ENCODE measurements around the gene HDAC9. TPM values are rescaled to one million over a fixed set of nuclear protein-coding genes. Genes with fewer than 3 reads are reported as not detected.
"Not testable (repeated sequence)": the region's sequence is repeated elsewhere in the genome, so short reads cannot be mapped to it uniquely, and the experiment has no call there.

Gene HDAC9
- total RNA-seq, 1 experiment from 2014 or later = 7.7 TPM

- Histone ChIP-seq H3T11ph (ENCODE audit: low read length) (no peak overlapping the region), H4K20me1 (ENCODE audit: control insufficient read depth, insufficient read depth, insufficient read length) (no peaks in the 10 kb centered on the region), H4K5ac (ENCODE audit: insufficient read length, low read depth, low read length) (no peak overlapping the region), H3K23me2 (ENCODE audit: insufficient read length, low read depth, low read length, poor library complexity, severe bottlenecking) (no peaks in the 10 kb centered on the region), H2BK5ac (ENCODE audit: insufficient read length, low read length) (no peak overlapping the region), H3K79me2 (ENCODE audit: insufficient read depth, low read length) (no peaks in the 10 kb centered on the region), H3K4ac (ENCODE audit: low read depth, low read length) (no peak overlapping the region), H2BK12ac (ENCODE audit: insufficient read length, low read depth, low read length) (no peak overlapping the region), H3K9ac (ENCODE audit: extremely low read depth, insufficient read length, low read length) (no peak overlapping the region), H2BK120ac (ENCODE audit: low read depth, low read length, poor library complexity, severe bottlenecking) (no peak overlapping the region), H3K18ac (ENCODE audit: insufficient read length, low read depth, low read length) (no peak overlapping the region), H2BK15ac (ENCODE audit: low read depth, low read length) (peak overlapping the region; percentile 98), H3K27me3 (ENCODE audit: insufficient read depth, low read length) (no peaks in the 10 kb centered on the region), H2AFZ (ENCODE audit: low read length) (no peak overlapping the region), H2AK5ac (ENCODE audit: insufficient read length, low read length) (no peak overlapping the region), H3K79me1 (ENCODE audit: insufficient read depth, low read depth, low read length, poor library complexity, severe bottlenecking) (no peaks in the 10 kb centered on the region), H3K27ac (ENCODE audit: insufficient read length, low read depth, low read length) (no peak overlapping the region), H4K91ac (ENCODE audit: insufficient read length, low read depth, low read length) (no peak overlapping the region), H3K56ac (ENCODE audit: insufficient read length, low read depth, low read length) (no peak overlapping the region), H2BK20ac (ENCODE audit: low read depth, low read length, poor library complexity, severe bottlenecking) (no peak overlapping the region), H3K14ac (ENCODE audit: insufficient read depth, low read length) (no peak overlapping the region), H4K8ac (replicated peaks; ENCODE audit: insufficient read length, low read depth, low read length) (no peak overlapping the region), H3K4me1 (ENCODE audit: insufficient read depth, low read length) (no peaks in the 10 kb centered on the region), H3K9me3 (ENCODE audit: control insufficient read depth, low read depth, low read length) (no peaks in the 10 kb centered on the region), H3K23ac (ENCODE audit: insufficient read length, low read depth, low read length) (no peak overlapping the region), H3K4me2 (ENCODE audit: insufficient read depth, insufficient read length, low read length) (no peak overlapping the region)
- Mint-ChIP-seq H3K27me3 (ENCODE audit: low read depth) (no peaks in the 10 kb centered on the region), H3K9me3 (no peaks in the 10 kb centered on the region), H3K4me1 (no peaks in the 10 kb centered on the region), H3K27ac (no peak overlapping the region), H3K4me3 (no peak overlapping the region), H3K36me3 (ENCODE audit: insufficient read depth in 1 of 3, low read depth in 3 of 3) (no peaks in the 10 kb centered on the region)
- no peak for DNase-seq
- WGBS (ENCODE audit: extremely low coverage, insufficient read length, low lambda C conversion rate) = no CpG with 5 or more reads among the region's 18 CpGs
- TF ChIP-seq CTCF (conservative IDR thresholded peaks at IDR 0.05) = no peak
These were observed 231.7 kb downstream of the HDAC9 start for GRCh38 chr7:18727115-18727870.

GRCh38 chr7:18736012-18736411 is 240.5 kb downstream of the HDAC9 start:
- H3K79me2 ChIP-seq (ENCODE audit: insufficient read depth, low read length); H2BK120ac ChIP-seq (ENCODE audit: low read depth, low read length, poor library complexity, severe bottlenecking); H3K9ac ChIP-seq (ENCODE audit: extremely low read depth, insufficient read length, low read length); H3K27me3 ChIP-seq (ENCODE audit: insufficient read depth, low read length); H3K9me3 Mint-ChIP-seq; H2BK15ac ChIP-seq (ENCODE audit: low read depth, low read length); H3K23me2 ChIP-seq (ENCODE audit: insufficient read length, low read depth, low read length, poor library complexity, severe bottlenecking); H3K9me3 ChIP-seq (ENCODE audit: control insufficient read depth, low read depth, low read length); H3K4me1 ChIP-seq (ENCODE audit: insufficient read depth, low read length); H2BK5ac ChIP-seq (ENCODE audit: insufficient read length, low read length); H3K4me1 Mint-ChIP-seq; H2BK20ac ChIP-seq (ENCODE audit: low read depth, low read length, poor library complexity, severe bottlenecking); H3K4me3 Mint-ChIP-seq; H4K91ac ChIP-seq (ENCODE audit: insufficient read length, low read depth, low read length); H3K23ac ChIP-seq (ENCODE audit: insufficient read length, low read depth, low read length); H3K4ac ChIP-seq (ENCODE audit: low read depth, low read length); DNase-seq; H3K4me2 ChIP-seq (ENCODE audit: insufficient read depth, insufficient read length, low read length); H2BK12ac ChIP-seq (ENCODE audit: insufficient read length, low read depth, low read length); H3T11ph ChIP-seq (ENCODE audit: low read length); H3K14ac ChIP-seq (ENCODE audit: insufficient read depth, low read length); H3K27ac ChIP-seq (ENCODE audit: insufficient read length, low read depth, low read length); H4K5ac ChIP-seq (ENCODE audit: insufficient read length, low read depth, low read length); H4K20me1 ChIP-seq (ENCODE audit: control insufficient read depth, insufficient read depth, insufficient read length); H2AFZ ChIP-seq (ENCODE audit: low read length); H3K18ac ChIP-seq (ENCODE audit: insufficient read length, low read depth, low read length); H3K27me3 Mint-ChIP-seq (ENCODE audit: low read depth); H3K56ac ChIP-seq (ENCODE audit: insufficient read length, low read depth, low read length); H2AK5ac ChIP-seq (ENCODE audit: insufficient read length, low read length); H4K8ac ChIP-seq (replicated peaks; ENCODE audit: insufficient read length, low read depth, low read length); H3K36me3 Mint-ChIP-seq (ENCODE audit: insufficient read depth in 1 of 3, low read depth in 3 of 3); H3K27ac Mint-ChIP-seq; H3K79me1 ChIP-seq (ENCODE audit: insufficient read depth, low read depth, low read length, poor library complexity, severe bottlenecking): not testable (repeated sequence)
- WGBS (ENCODE audit: extremely low coverage, insufficient read length, low lambda C conversion rate) = no CpG with 5 or more reads among the region's 2 CpGs

Measured in H9 (cell line).